ENCODE data around the gene PMPCA. TPM values are rescaled to one million over a fixed set of nuclear protein-coding genes. Genes with fewer than 3 reads are reported as not detected.

The PMPCA gene
- total and polyA plus RNA-seq, 2 of the 8 experiments (the other 6 are each of a cell fraction or from before 2014, with no cell fraction given): 60.0 to 88.2 TPM

- H4K8ac ChIP-seq (ENCODE audit: extremely low read depth, insufficient read depth, low read length): no peak overlapping the region; the same call in 1 of the 2 replicates
- ChIA-PET POLR2A (ENCODE audit: partially characterized antibody) (interaction anchor here (0.8 to 14.6 kb wide), 14 partner anchors 5 to 82 kb away, joined by 3 to 139 read pairs (median 6); partner anchors contain the start of gene SNAPC4), CTCF (ENCODE audit: partially characterized antibody) (interaction anchor here (0.9 to 2.3 kb wide), 6 partner anchors 11 to 92 kb away, joined by 3 to 11 read pairs (median 3); partner anchors contain the start of gene DNLZ)
- H3K79me1 ChIP-seq (ENCODE audit: low read depth, low read length): peaks cover 2% of the 10 kb centered on the region; the same call in 1 of the 2 replicates
- peaks cover 0 to 6% of the 10 kb centered on the region in 2 experiments; a peak in 1 of 4 replicates for H3K79me2 ChIP-seq (ENCODE audit: control insufficient read depth in 1 of 2, insufficient read depth in 2 of 2, low read length in 2 of 2)
- no peak overlapping the region for H2BK12ac ChIP-seq (ENCODE audit: low read depth, low read length)
- no peaks in the 10 kb centered on the region for H3K27me3 ChIP-seq (replicated peaks in 1 of 4; ENCODE audit: control insufficient read depth in 3 of 4, extremely low read depth in 1 of 4, insufficient read depth in 3 of 4, low read length in 3 of 4)
- H2AK5ac ChIP-seq (ENCODE audit: low read depth, low read length): no peak overlapping the region
- H2BK20ac ChIP-seq (ENCODE audit: low read length): no peak overlapping the region
- no peaks in the 10 kb centered on the region for H3K9me3 ChIP-seq (ENCODE audit: insufficient read depth in 2 of 2, low read depth in 1 of 2, low read length in 1 of 2)
- H4K20me1 ChIP-seq (replicated peaks in 1 of 2; ENCODE audit: control insufficient read depth in 1 of 2, insufficient read depth in 2 of 2, low read length in 2 of 2): peaks cover 5 to 12% of the 10 kb centered on the region in 2 experiments
- H2BK120ac ChIP-seq (replicated peaks; ENCODE audit: low read depth, low read length): no peak overlapping the region
- no peak overlapping the region for H3K9ac ChIP-seq (replicated peaks in 1 of 4; ENCODE audit: extremely low read depth in 1 of 4, low read depth in 3 of 4, low read length in 3 of 4)
- H3K36me3 ChIP-seq (ENCODE audit: control insufficient read depth in 2 of 4, insufficient read depth in 4 of 4, low read length in 3 of 4): peaks cover 39 to 84% (median 68%) of the 10 kb centered on the region in 4 experiments
- no peak overlapping the region for H3K56ac ChIP-seq (replicated peaks; ENCODE audit: insufficient read length, low read depth, low read length)
- H3K27ac ChIP-seq (ENCODE audit: low read depth, low read length): no peak overlapping the region
- no peak overlapping the region for H4K5ac ChIP-seq (ENCODE audit: insufficient read length, low read depth, low read length)
- no peak overlapping the region for H3K18ac ChIP-seq (ENCODE audit: extremely low read depth, low read length)
- no peak overlapping the region for H3K14ac ChIP-seq (ENCODE audit: insufficient read length)
- no peaks in the 10 kb centered on the region for H3K4me1 ChIP-seq (replicated peaks in 1 of 4; ENCODE audit: control insufficient read depth in 3 of 4, insufficient read depth in 4 of 4, low read length in 3 of 4)
- no peak overlapping the region for H3K4me2 ChIP-seq (ENCODE audit: insufficient read depth in 1 of 2, low read depth in 2 of 2, low read length in 2 of 2)
- H4K91ac ChIP-seq (replicated peaks; ENCODE audit: insufficient read length, low read length): no peak overlapping the region
- 90% methylated on average over 18 of the region's 21 CpGs; no CpG with 5 or more reads in 1 of the 2 experiments for WGBS, 2 experiments (ENCODE audit: extremely low coverage in 1 of 2, insufficient coverage in 1 of 2, insufficient read length in 1 of 2, insufficient replicate concordance in 2 of 2, low coverage in 1 of 2, low lambda C conversion rate in 2 of 2, missing lambda C conversion rate in 1 of 2)
- no peak overlapping the region for H2AFZ ChIP-seq (ENCODE audit: low read length)
- no peak for DNase-seq (ENCODE audit: low read depth in 1 of 2, low spot score in 2 of 2)
- no peak overlapping the region for H3K23ac ChIP-seq (ENCODE audit: insufficient read length)
- no peaks in the 10 kb centered on the region for H3K23me2 ChIP-seq (ENCODE audit: low read depth, low read length)
- no peak overlapping the region for H3K4me3 ChIP-seq (ENCODE audit: extremely low read depth in 1 of 4, insufficient read depth in 2 of 4, low read depth in 3 of 4, low read length in 4 of 4)
- H3K4ac ChIP-seq (replicated peaks; ENCODE audit: insufficient read length, low read depth, low read length): no peak overlapping the region
- H2BK5ac ChIP-seq (ENCODE audit: low read depth, low read length): no peak overlapping the region
- H2BK15ac ChIP-seq (ENCODE audit: low read length): no peak overlapping the region
- FAIRE-seq: no peak
- TF ChIP-seq POLR2A (IDR thresholded peaks at IDR 0.05; ENCODE audit: control extremely low read depth in 1 of 2, low read depth in 2 of 2, low read length in 2 of 2) (no peak), NANOG (IDR thresholded peaks at IDR 0.05; ENCODE audit: insufficient read depth, low read depth, low read length, poor library complexity, severe bottlenecking) (no peak), CTBP2 (IDR thresholded peaks at IDR 0.05; ENCODE audit: borderline replicate concordance, insufficient read depth, insufficient read length, low read length) (no peak), TCF12 (IDR thresholded peaks at IDR 0.05; ENCODE audit: low read depth, low read length) (no peak), SIRT6 (IDR thresholded peaks at IDR 0.05; ENCODE audit: low read length) (no peak), RAD21 (IDR thresholded peaks at IDR 0.05 in 1 of 2, conservative IDR thresholded peaks at IDR 0.05 in 1 of 2; ENCODE audit: low read depth in 2 of 2, low read length in 2 of 2) (no peak), PHF8 (conservative IDR thresholded peaks at IDR 0.05; ENCODE audit: low read depth, low read length) (no peak), ASH2L (IDR thresholded peaks at IDR 0.05; ENCODE audit: low read length) (no peak), SP2 (IDR thresholded peaks at IDR 0.05; ENCODE audit: low read length) (no peak), RBBP5 (IDR thresholded peaks at IDR 0.05; ENCODE audit: borderline replicate concordance, low read depth, low read length) (no peak), MAX (IDR thresholded peaks at IDR 0.05) (no peak)
These were observed 17.7 kb upstream of the PMPCA start for GRCh38 chr9:136392538-136393449.

All from H1 (cell line).